SH-SY5Y (cell line): ENCODE data around the gene ABCA3.

Experiments used
- GATA2 ChIP-seq: IDR thresholded peaks from 2 replicates; pipeline ENCODE4 v1.6.1; 2011; ENCODE audit warnings: mild to moderate bottlenecking, low read depth, low read length
- GATA3 ChIP-seq: IDR thresholded peaks from 2 replicates; pipeline ENCODE4 v1.6.1; 2011; ENCODE audit warnings: low read depth, mild to moderate bottlenecking, low read length, moderate library complexity

GRCh38 chr16:2325181-2325580 lies 15.3 kb downstream of the ABCA3 start:
- TF ChIP-seq GATA2, result no peak
- TF ChIP-seq GATA3, result no peak
